CD4-positive, alpha-beta T cell treated with Interleukin-4 for 4 hours (primary cell): ENCODE results near the gene RNF187.
"Not testable (repeated sequence)": the region's sequence is repeated elsewhere in the genome, so short reads cannot be mapped to it uniquely, and the experiment has no call there.

Experiments
- DNase-seq: peaks from one replicate; pipeline ENCODE4 v3.0.0-alpha.2; 2020

The RNF187 gene

GRCh38 chr1:228460821-228461220 lies 26.4 kb upstream of the RNF187 start:
- DNase-seq = no peak

DNA sequence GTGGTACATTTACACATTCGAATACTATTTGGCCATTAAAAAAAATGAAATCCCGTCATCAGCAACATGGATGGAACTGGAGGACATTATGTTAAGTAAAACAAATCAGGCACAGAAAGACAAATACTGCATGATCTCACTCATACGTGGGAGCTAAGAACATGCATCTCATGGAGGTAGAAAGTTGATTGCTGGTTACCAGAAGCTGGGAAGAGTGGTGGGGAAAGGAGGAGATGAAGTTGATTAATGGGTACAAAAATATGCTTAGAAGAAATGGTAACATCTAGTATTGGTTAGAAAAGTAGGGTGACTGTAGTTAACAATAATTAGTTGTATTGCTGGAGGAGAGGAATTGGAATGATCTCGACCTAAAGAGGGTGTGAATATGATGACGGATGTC lies 24.6 kb upstream of the RNF187 start:
- no peak for DNase-seq

- no peak for DNase-seq
These were observed 24.1 kb upstream of the RNF187 start for GRCh38 chr1:228463009-228463558.

DNA sequence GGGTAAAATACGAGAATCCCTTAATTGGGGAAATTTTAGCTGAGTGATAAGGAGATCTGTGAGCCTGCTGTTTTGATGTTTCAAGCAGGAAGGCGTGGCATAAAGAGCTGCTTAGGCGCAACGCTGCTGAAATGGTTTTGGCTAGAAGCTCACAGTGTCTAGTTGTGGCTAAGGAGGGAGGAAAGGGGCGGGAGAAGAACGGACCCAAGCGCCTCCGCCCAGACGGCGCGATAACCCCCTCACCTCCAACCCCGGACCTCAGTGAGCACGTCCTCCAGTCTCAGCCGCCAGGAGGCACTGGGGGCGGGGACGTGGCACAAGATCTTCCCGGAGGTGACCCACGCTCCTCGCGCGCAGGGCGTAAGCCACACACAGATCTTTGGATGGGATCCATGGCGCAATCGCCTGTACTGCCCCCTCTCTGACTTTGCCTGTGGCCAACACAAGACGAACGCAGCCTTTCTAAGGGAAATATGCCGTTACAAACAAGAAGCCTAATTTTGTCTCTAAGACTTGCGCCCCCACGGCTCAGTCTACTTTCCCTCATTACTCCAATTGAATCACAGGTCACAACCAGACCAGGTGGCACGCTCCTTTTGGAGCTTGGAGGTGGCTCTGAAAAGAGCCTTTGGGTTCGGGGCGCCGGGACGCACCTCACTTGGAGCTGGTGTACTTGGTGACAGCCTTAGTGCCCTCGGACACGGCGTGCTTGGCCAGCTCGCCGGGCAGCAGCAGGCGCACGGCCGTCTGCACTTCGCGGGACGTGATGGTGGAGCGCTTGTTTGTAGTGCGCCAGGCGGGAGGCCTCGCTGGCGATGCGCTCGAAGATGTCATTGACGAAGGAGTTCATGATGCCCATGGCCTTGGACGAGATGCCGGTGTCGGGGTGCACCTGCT lies 23.4 kb upstream of the RNF187 start:
- peak; percentile 48 for DNase-seq

DNA sequence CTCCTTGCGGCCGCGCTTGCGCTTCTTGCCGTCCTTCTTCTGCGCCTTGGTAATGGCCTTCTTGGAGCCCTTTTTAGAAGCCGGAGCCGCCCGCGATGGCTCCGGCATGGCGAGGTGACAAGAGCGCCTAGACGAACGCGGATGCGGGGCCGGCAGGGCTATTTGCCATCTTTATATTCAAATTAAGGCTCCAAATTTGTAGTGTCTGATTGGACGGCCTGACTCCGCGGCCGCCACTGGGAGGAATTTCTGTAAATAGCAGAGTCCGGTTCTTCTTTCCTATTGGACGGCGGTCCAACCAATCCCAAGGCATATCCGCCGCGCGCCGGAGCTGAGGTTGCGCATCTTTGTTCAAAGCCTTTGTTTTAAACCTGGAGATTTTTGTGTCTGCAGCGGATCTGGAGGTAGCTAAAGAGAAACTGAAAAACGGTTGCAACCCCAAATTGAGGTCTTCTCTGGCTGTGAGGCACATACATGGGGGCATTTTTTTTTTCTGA lies 22.6 kb upstream of the RNF187 start:
- DNase-seq = peak; percentile 93

GRCh38 chr1:228465141-228465540 lies 22.0 kb upstream of the RNF187 start:
- no peak for DNase-seq

GRCh38 chr1:228465571-228466146 lies 21.5 kb upstream of the RNF187 start:
- DNase-seq = peak; percentile 42

DNA sequence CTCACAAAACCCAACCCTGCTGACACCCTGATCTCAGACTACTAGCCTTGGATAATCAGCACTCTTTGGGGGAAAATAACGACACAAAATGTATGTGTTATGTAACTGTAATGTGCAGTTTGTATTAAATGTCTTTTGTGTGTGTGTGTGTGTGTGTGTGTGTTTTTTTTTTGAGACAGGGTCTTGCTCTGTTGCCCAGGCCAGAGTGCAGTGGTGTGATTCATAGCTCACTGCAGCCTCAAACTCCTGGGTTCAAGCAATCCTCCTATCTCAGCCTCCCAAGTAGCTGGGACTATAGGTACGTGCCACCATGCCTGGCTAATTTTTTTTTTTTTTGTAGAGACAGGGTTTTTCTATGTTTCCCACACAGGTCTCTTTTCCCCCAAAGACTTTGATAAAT lies 19.0 kb upstream of the RNF187 start:
- not testable (repeated sequence) for DNase-seq

DNA sequence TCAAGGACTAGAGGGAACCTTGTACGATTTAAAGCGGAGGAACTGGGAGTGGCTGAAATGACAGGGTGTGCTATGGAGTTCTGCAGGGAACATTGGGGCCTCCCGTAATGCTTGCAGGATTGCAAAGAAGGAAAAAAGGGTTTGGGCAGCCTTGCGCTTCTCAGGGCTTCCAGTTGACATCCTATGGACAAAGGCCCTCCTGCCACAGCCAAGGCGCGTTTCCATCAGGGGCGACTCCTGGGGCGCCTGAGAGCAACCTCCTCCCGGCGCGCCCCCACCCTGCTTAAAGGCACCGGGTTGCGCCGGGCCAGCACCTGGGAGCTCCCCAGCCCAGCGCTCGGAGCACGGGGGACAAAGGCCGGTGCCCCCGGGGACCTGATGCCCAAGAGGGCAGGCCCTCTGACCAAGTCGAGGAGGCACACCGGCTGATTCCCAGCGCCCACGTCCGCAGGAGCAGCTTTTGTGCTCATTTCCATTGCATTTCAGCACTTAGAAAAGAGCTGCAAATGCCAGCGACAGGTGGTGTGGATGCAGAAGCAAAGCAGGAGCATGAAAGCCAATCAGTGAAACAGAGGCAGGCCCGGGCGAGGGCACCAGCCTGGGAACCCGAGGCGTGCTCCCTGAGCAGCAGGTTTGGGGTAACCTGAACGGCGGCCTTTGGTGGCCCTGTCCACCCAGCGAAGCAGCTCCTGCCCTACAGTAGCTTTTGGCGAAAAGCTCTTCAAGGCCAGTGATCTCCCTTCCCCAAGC lies 17.6 kb upstream of the RNF187 start:
- DNase-seq = no peak

DNA sequence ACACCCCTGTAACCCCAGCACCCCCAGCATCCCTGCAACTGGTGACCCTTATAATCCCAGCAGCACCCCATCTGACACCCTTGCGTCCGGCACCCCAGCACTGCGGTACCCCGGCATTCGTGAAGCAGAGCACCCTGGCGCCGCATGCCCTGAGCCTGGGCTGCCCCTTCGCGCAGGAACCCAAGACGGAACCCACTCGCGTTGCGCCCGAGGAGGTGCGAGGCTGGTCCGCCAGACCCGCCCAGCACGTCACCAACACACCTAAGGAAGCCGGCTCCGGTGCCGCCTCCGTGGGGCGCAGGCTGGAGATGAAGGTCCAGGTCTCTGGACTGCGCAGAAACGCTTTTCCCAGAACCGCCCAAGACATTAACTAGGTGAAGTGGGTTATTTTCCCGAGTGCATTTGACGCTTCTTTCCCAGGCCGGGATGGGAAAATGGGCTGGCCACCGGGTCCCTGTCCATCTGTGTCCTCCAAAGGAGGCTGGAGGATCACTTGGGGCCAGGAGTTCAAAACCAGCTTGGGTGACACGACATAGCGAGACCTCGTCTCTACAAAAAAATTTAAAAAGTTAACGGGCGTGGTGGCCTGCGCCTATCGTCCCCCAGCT lies 15.9 kb upstream of the RNF187 start:
- DNase-seq = no peak

DNA sequence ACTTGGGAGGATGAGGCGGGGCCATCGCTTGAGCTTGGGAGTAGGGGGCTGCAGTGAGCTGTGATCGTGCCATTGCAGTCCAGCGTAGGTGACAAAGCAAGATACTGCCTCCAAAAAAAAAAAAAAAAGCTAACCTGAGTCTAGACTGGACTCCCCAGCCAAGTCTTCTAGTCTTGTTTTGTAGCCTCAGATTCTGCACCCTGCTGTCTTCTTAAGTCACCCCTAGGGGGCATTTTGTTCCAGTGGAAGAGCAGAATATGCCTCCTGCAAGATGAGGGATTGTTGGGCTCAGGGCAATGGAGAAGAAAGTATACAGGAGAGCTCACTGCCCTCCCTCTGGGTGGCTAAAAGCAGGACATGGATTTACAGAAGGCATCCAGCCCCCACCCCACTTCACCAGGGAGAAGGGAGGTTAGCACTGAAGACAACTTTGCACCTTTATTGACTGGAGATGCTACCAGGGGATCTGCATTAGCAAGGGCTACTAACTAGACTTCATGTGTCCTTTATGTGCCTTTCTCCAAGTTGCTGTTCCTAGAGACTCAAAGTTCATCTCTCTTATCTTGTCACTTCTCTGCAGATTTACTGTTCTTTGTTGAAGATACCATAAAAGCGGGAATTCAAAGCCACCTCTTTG lies 15.3 kb upstream of the RNF187 start:
- DNase-seq = peak; percentile 42

DNA sequence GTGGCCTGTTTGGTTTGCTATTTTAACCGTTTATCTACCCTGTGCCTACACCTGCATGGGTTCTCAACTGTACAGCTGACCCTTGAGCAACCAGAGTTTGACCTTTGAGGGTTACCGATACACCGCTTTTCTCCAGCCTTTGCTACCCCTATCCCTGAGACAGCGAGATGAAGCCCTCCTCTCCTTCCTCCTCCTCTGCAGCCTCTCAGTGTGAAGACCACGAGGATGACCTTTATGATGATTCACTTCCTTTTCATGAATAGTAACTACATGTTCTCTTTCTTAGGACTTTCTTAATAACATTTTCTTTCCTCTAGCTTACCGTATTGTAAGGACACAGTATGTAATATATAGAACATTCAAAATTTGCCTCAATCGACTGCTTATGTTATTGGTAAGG lies 14.5 kb upstream of the RNF187 start:
- DNase-seq = no peak

GRCh38 chr1:228474507-228474906 lies 12.7 kb upstream of the RNF187 start:
- no peak for DNase-seq

DNA sequence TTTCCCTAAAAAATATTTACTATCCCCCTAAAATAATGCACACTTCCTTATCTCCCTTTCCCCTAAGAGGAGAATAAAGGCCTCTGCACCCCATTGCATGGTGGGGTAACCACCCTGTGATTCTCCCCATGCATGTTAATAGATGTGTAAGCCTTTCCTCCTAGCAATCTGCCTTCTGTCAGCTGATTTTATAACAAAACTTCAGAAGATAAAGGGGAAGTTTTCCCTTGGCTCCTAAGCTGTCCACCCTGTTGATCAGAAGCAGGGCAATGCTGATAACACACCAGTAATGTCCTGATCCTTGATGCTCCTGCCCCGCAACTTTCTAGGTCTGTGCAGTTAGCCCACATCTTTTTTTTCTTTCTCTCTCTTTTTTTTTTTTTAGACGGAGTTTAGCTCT lies 11.4 kb upstream of the RNF187 start:
- no peak for DNase-seq

DNA sequence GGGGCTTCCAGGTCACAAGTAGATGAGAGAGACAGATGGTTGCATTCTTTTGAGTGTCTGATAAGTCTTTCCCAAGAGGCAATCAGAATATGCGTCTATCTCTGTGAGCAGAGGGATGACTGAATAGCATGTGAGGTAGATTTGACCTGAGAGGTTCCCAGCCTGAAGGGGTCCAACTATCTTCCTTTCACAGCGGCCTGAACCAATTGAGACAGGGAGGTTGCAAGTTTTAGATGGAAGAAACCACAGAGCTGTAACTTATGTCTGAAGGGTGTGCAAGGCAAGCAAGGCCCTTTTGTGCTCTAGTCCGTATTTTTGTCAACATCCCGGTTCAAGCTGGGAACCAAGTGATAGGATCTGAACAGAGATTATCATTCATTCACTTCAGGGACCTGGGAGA lies 9.9 kb upstream of the RNF187 start:
- no peak for DNase-seq

DNA sequence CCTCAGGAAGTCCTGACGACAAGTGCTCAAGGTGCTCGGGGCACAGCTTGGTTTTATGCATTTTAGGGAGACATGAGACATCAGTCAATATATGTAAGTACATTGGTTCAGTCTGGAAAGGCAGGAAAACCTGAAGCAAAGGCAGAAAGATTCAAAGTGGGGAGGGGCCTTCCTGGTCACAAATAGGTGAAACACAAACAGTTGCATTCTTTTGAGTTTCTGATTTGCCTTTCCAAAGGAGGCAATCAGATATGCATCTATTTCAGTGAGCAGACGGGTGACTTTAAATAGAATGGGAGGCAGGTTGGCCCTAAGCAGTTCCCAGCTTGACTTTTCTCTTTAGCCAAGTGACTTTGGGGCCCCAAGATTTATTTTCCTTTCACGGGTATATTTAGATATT lies 8.9 kb upstream of the RNF187 start:
- DNase-seq = no peak

GRCh38 chr1:228478912-228479711 lies 8.1 kb upstream of the RNF187 start:
- no peak for DNase-seq

DNA sequence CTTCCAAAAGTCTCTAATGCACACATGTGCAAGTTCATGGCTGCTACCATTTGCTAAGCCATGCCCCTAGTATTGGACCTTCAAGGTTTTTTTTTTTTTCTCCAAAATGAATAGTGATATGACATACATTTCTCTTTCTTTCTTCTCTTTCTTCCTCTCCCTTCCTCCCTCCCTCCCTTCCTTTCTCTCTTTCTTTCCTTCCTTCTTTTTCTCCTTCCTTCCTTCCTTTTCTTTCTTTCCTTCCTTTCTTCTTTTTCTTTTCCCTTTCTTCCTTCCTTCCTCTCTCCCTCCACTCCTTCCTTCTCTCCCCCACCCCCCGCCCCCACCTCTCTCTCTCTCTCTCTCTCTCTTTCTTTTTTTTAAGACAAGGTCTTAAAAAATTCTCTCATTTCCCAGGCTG lies 3.4 kb upstream of the RNF187 start:
- DNase-seq = no peak

- DNase-seq = peak; percentile 75
These were observed 416 bp upstream of the RNF187 start for GRCh38 chr1:228486596-228487335.

- no peak for DNase-seq
These were observed 1.1 kb downstream of the RNF187 start for GRCh38 chr1:228488125-228488817.
